GM12878 (cell line): Measurements from ENCODE around the gene B4GALNT2. TPM values are rescaled to one million over a fixed set of nuclear protein-coding genes. Genes with fewer than 3 reads are reported as not detected.

Experiments
- ATAC-seq: fragments of 200-7000 bp; cut with Tn5 transposase; 3 replicates; pipeline ENCODE4 v1.9.1; 2020; ENCODE audit warnings: mild to moderate bottlenecking, moderate library complexity
- BruUV-seq: library from RNA; stranded (reverse); fragments of 400-500 nt; replicated peaks from 2 replicates; lab custom pipeline; 2021; lab: Mats Ljungman, UMichigan
- CTCF ChIA-PET: fragments of 300-600 bp; sonication (Branson Sonifier 250); formaldehyde crosslinking; extraction: SDS; loops from one replicate; lab custom pipeline; 2021; ENCODE audit warnings: inconsistent platforms; lab: Yijun Ruan, JAX
- POLR2A ChIA-PET: fragments of 350-600 bp; formaldehyde crosslinking; extraction: SDS; loops from one replicate; lab custom pipeline; 2021; ENCODE audit warnings: inconsistent platforms; lab: Charles Lee
- RAD21 ChIA-PET: fragments of 300-600 bp; sonication (Branson Sonifier 250); formaldehyde crosslinking; loops from one replicate; lab custom pipeline; 2023; ENCODE audit warnings: antibody characterized with exemption; ENCODE audit not compliant: unreplicated experiment; lab: Charles Lee
- SMC1A ChIA-PET: fragments of 300-600 bp; sonication (Branson Sonifier 250); formaldehyde crosslinking; loops from one replicate; lab custom pipeline; 2023; ENCODE audit not compliant: unreplicated experiment, uncharacterized antibody; lab: Charles Lee
- DNase-seq: peaks from one replicate; pipeline ENCODE4 v3.0.0-alpha.2; 2011; ENCODE audit warnings: low read depth, low spot score
- FAIRE-seq: peaks from 3 replicates; lab custom pipeline; 2011; peaks lifted over from hg19 to GRCh38; lab: Jason Lieb, UNC
- H2AFZ ChIP-seq: 2 replicates; pipeline ENCODE4 v1.6.0; 2011; ENCODE audit warnings: low read depth, low read length, control low read depth; ENCODE audit not compliant: control insufficient read depth
- H3K27ac ChIP-seq: 2 replicates; pipeline ENCODE4 v1.5.1; 2011; ENCODE audit warnings: control low read depth; ENCODE audit not compliant: control insufficient read depth, insufficient read depth
- H3K27me3 ChIP-seq, 2 experiments: replicated peaks in 1 of 2; 2 replicates each; pipeline versions ENCODE4 v1.6.0 to v1.6.1; 2011; ENCODE audit warnings: low read length in 1 of 2; ENCODE audit not compliant: control insufficient read depth in 2 of 2, insufficient read depth in 2 of 2
- H3K36me3 ChIP-seq, 2 experiments: 2 replicates each; pipeline ENCODE4 v1.5.1; 2011; ENCODE audit warnings: low read length in 1 of 2; ENCODE audit not compliant: control insufficient read depth in 2 of 2, insufficient read depth in 2 of 2
- H3K4me1 ChIP-seq: 2 replicates; pipeline ENCODE4 v1.6.1; 2011; ENCODE audit warnings: mild to moderate bottlenecking, low read length, moderate library complexity, mixed read lengths; ENCODE audit not compliant: control insufficient read depth, insufficient read depth
- H3K4me2 ChIP-seq: 2 replicates; pipeline ENCODE4 v1.6.0; 2011; ENCODE audit warnings: control low read depth; ENCODE audit not compliant: control insufficient read depth, insufficient read depth
- H3K4me3 ChIP-seq: fragments of 200-600 bp; sonication (generic); 2 replicates; pipeline ENCODE4 v1.5.1; 2016
- H3K79me2 ChIP-seq: 2 replicates; pipeline ENCODE4 v1.6.0; 2011; ENCODE audit warnings: low read length; ENCODE audit not compliant: control insufficient read depth, insufficient read depth
- H3K9ac ChIP-seq: 2 replicates; pipeline ENCODE4 v1.8.0; 2011; ENCODE audit warnings: low read length, control low read depth, mixed read lengths; ENCODE audit not compliant: control insufficient read depth, insufficient read depth
- H3K9me3 ChIP-seq: replicated peaks from 3 replicates; pipeline ENCODE4 v1.5.1; 2011; ENCODE audit warnings: mild to moderate bottlenecking, low read length; ENCODE audit not compliant: control insufficient read depth, insufficient read depth
- H4K20me1 ChIP-seq: 2 replicates; pipeline ENCODE4 v1.6.0; 2011; ENCODE audit not compliant: control insufficient read depth, insufficient read depth
- CBFB ChIP-seq: IDR thresholded peaks from 2 replicates; pipeline ENCODE4 v1.6.1; 2016; ENCODE audit warnings: antibody characterized with exemption, low read depth
- CEBPZ ChIP-seq: fragments of 150-350 bp; IDR thresholded peaks from 2 replicates; pipeline ENCODE4 v1.6.1; 2016; ENCODE audit warnings: low read depth, low read length
- CHD1 ChIP-seq: IDR thresholded peaks from 2 replicates; pipeline ENCODE4 v1.6.1; 2012; ENCODE audit warnings: low read depth, low read length, improper control_type of control experiment
- JUNB ChIP-seq: IDR thresholded peaks from 2 replicates; pipeline ENCODE4 v1.6.1; 2016; ENCODE audit warnings: antibody characterized with exemption, mild to moderate bottlenecking
- JUND ChIP-seq: IDR thresholded peaks from 2 replicates; pipeline ENCODE4 v1.6.1; 2012; ENCODE audit warnings: low read depth, mild to moderate bottlenecking, low read length, improper control_type of control experiment, moderate library complexity
- LARP7 ChIP-seq: fragments of 450-650 bp; IDR thresholded peaks from 2 replicates; pipeline ENCODE4 v1.6.1; 2017; ENCODE audit warnings: mild to moderate bottlenecking
- POU2F2 ChIP-seq: IDR thresholded peaks from 3 replicates; pipeline ENCODE4 v1.6.1; 2011; ENCODE audit warnings: low read depth, mild to moderate bottlenecking, low read length, borderline replicate concordance
- REST ChIP-seq: IDR thresholded peaks from 2 replicates; pipeline ENCODE4 v1.6.1; 2012; ENCODE audit warnings: mild to moderate bottlenecking, low read depth, low read length
- SMAD1 ChIP-seq: fragments of 450-650 bp; IDR thresholded peaks from 2 replicates; pipeline ENCODE4 v1.6.1; 2018; ENCODE audit warnings: mild to moderate bottlenecking, low read depth; ENCODE audit not compliant: partially characterized antibody
- TCF7 ChIP-seq: IDR thresholded peaks from 2 replicates; pipeline ENCODE4 v1.6.1; 2014; ENCODE audit warnings: antibody characterized with exemption, borderline replicate concordance
- USF2 ChIP-seq: IDR thresholded peaks from 2 replicates; pipeline ENCODE4 v1.6.1; 2011; ENCODE audit warnings: low read depth, low read length, improper control_type of control experiment, borderline replicate concordance
- ZNF384 ChIP-seq: IDR thresholded peaks from 2 replicates; pipeline ENCODE4 v1.6.1; 2012; ENCODE audit warnings: low read depth, mild to moderate bottlenecking, low read length, improper control_type of control experiment, borderline replicate concordance
- WGBS: methylation state at CpG from one replicate; pipeline ENCODE4 v1.1.6; 2016; ENCODE audit warnings: low lambda C conversion rate; ENCODE audit not compliant: insufficient replicate concordance, insufficient coverage; ENCODE audit errors: missing lambda C conversion rate; 5-methylcytosine and 5-hydroxymethylcytosine counted together
- in situ Hi-C: fragments of 300-500 bp; cut with MboI; formaldehyde crosslinking; loops from 9 replicates; pipeline ENCODE4 v1.14.3; 2018; ENCODE audit warnings: mixed read lengths
- intact Hi-C: fragments of 100-400 bp; cut with micrococcal nuclease; formaldehyde crosslinking; loops from one replicate; pipeline ENCODE4 v1.14.2; 2022; ENCODE audit not compliant: unreplicated experiment
- polyA plus RNA-seq, 11 experiments: library from polyadenylated mRNA; depleted of rRNA in 4 of 11; unstranded in 6 of 11; stranded (reverse) in 5 of 11; fragments of >200 nt; fragmentation: Nextera tagmentation in 4 of 11; fragmentation: Illumina TruSeq in 1 of 11; extraction: Ambion mirVana in 4 of 11; extraction: Trizol in 1 of 11; gene quantifications; 1 replicate in 1 of 11; 2 replicates in 10 of 11; pipeline versions ENCODE4 v1.2.1 to v1.2.3, GENCODE V29; 2011 to 2016; ENCODE audit warnings: inconsistent platforms in 2 of 11, missing spikeins in 2 of 11, low read depth in 1 of 11
- total RNA-seq, 4 experiments: library from RNA; depleted of rRNA in 3 of 4; stranded (reverse); fragments of >200 nt in 3 of 4; fragmentation: Illumina TruSeq in 1 of 4; extraction: Trizol in 1 of 4; gene quantifications; 2 replicates each; pipeline versions ENCODE4 v1.2.1 to v1.2.3, GENCODE V29; 2013 to 2021

B4GALNT2 gene
- total and polyA plus RNA-seq, 10 of the 15 experiments (the other 5 are each of a cell fraction or from before 2014, with no cell fraction given), result not detected

GRCh38 chr17:49104511-49105074 lies 28.0 kb upstream of the B4GALNT2 start (continued):
- TF ChIP-seq CEBPZ, result no peak

GRCh38 chr17:49106321-49107210 lies 26.0 kb upstream of the B4GALNT2 start:
- intact Hi-C loops, result no loop called here
- H3K9me3 ChIP-seq, result no peaks in the 10 kb centered on the region
- ChIA-PET RAD21 (no interaction called here), CTCF (interaction anchor here (0.6 to 0.9 kb wide), 4 partner anchors 9 to 244 kb away, joined by 3 read pairs; no protein-coding TSS in a partner anchor), SMC1A (no interaction called here), POLR2A (no interaction called here)
- H3K79me2 ChIP-seq, result no peaks in the 10 kb centered on the region
- H3K27me3 ChIP-seq, result no peaks in the 10 kb centered on the region; a peak in 2 of 4 replicates
- H3K4me1 ChIP-seq, result no peaks in the 10 kb centered on the region
- no peak overlapping the region for H2AFZ ChIP-seq
- no peak overlapping the region for H3K27ac ChIP-seq
- 42% methylated on average over 5 of the region's 5 CpGs for WGBS
- ATAC-seq (no peak), DNase-seq (no peak), FAIRE-seq (no peak)
- BruUV-seq, result no TSS peak
- no peaks in the 10 kb centered on the region for H3K36me3 ChIP-seq
- no peak overlapping the region for H3K4me3 ChIP-seq
- H4K20me1 ChIP-seq, result no peaks in the 10 kb centered on the region
- H3K4me2 ChIP-seq, result no peak overlapping the region
- in situ Hi-C loops, result no loop called here
- no peak overlapping the region for H3K9ac ChIP-seq
- TF ChIP-seq POU2F2, result no peak
- no peak for TF ChIP-seq REST
- no peak for TF ChIP-seq ZNF384
- no peak for TF ChIP-seq TCF7
- no peak for TF ChIP-seq CHD1
- TF ChIP-seq JUNB, result no peak
- no peak for TF ChIP-seq USF2
- no peak for TF ChIP-seq LARP7
- TF ChIP-seq SMAD1, result no peak
- no peak for TF ChIP-seq JUND
- no peak for TF ChIP-seq CBFB
